H1 (cell line): Measurements from ENCODE around the gene CCDC157. TPM values are rescaled to one million over a fixed set of nuclear protein-coding genes. Genes with fewer than 3 reads are reported as not detected.

Experiments
- CTCF ChIA-PET: fragments of 300-600 bp; sonication (Branson Sonifier 250); formaldehyde crosslinking; loops from one replicate; lab custom pipeline; 2021; ENCODE audit not compliant: partially characterized antibody; lab: Charles Lee
- POLR2A ChIA-PET: fragments of 300-600 bp; sonication (Branson Sonifier 250); formaldehyde crosslinking; loops from one replicate; lab custom pipeline; 2021; ENCODE audit warnings: inconsistent platforms; ENCODE audit not compliant: partially characterized antibody; lab: Charles Lee
- DNase-seq, 2 experiments: peaks; one replicate each; pipeline versions ENCODE4 v3.0.0 to v3.0.0-alpha.2; 2010 to 2022; ENCODE audit warnings: low spot score in 2 of 2, low read depth in 1 of 2, mixed read lengths in 1 of 2
- FAIRE-seq: peaks from 2 replicates; lab custom pipeline; 2011; peaks lifted over from hg19 to GRCh38; lab: Jason Lieb, UNC
- H2AFZ ChIP-seq: 2 replicates; pipeline ENCODE4 v1.8.1; 2012; ENCODE audit warnings: low read length, inconsistent platforms
- H2AK5ac ChIP-seq: 2 replicates; pipeline ENCODE4 v1.6.1; 2013; ENCODE audit warnings: low read depth, low read length
- H2BK120ac ChIP-seq: replicated peaks from 2 replicates; pipeline ENCODE3; 2013; ENCODE audit warnings: low read depth, low read length, inconsistent platforms
- H2BK12ac ChIP-seq: 2 replicates; pipeline ENCODE4 v1.6.1; 2013; ENCODE audit warnings: low read depth, low read length
- H2BK15ac ChIP-seq: 2 replicates; pipeline ENCODE4 v1.6.1; 2013; ENCODE audit warnings: low read length
- H2BK20ac ChIP-seq: 2 replicates; pipeline ENCODE4 v1.6.1; 2013; ENCODE audit warnings: low read length
- H2BK5ac ChIP-seq: 2 replicates; pipeline ENCODE4 v1.6.1; 2013; ENCODE audit warnings: low read depth, low read length
- H3K14ac ChIP-seq: 2 replicates; pipeline ENCODE4 v1.6.1; 2013; ENCODE audit warnings: inconsistent platforms; ENCODE audit not compliant: insufficient read length
- H3K18ac ChIP-seq: 2 replicates; pipeline ENCODE4 v1.6.1; 2013; ENCODE audit warnings: low read length; ENCODE audit errors: extremely low read depth
- H3K23ac ChIP-seq: 2 replicates; pipeline ENCODE4 v1.6.1; 2013; ENCODE audit warnings: inconsistent platforms; ENCODE audit not compliant: insufficient read length
- H3K23me2 ChIP-seq: 2 replicates; pipeline ENCODE4 v1.6.1; 2013; ENCODE audit warnings: low read depth, low read length
- H3K27ac ChIP-seq: 2 replicates; pipeline ENCODE4 v1.6.1; 2011; ENCODE audit warnings: low read depth, low read length, inconsistent platforms
- H3K27me3 ChIP-seq, 4 experiments: replicated peaks in 1 of 4; 1 replicate in 1 of 4; 2 replicates in 3 of 4; pipeline versions ENCODE4 v1.6.1 to v1.8.1; 2011 to 2013; ENCODE audit warnings: low read length in 3 of 4, mild to moderate bottlenecking in 3 of 4, inconsistent platforms in 2 of 4, mixed read lengths in 2 of 4, moderate library complexity in 1 of 4; ENCODE audit not compliant: control insufficient read depth in 3 of 4, insufficient read depth in 3 of 4; ENCODE audit errors: extremely low read depth in 1 of 4
- H3K36me3 ChIP-seq, 4 experiments: 2 replicates each; pipeline versions ENCODE4 v1.6.1 to v1.8.1; 2011 to 2013; ENCODE audit warnings: mild to moderate bottlenecking in 4 of 4, low read length in 3 of 4, moderate library complexity in 2 of 4, control low read depth in 1 of 4, inconsistent platforms in 1 of 4; ENCODE audit not compliant: insufficient read depth in 4 of 4, control insufficient read depth in 2 of 4
- H3K4ac ChIP-seq: replicated peaks from 2 replicates; pipeline ENCODE3; 2013; ENCODE audit warnings: low read length, low read depth, mixed read lengths, inconsistent platforms; ENCODE audit not compliant: insufficient read length
- H3K4me1 ChIP-seq, 4 experiments: replicated peaks in 1 of 4; 1 replicate in 1 of 4; 2 replicates in 3 of 4; pipeline versions ENCODE4 v1.6.1 to v1.8.1; 2011 to 2013; ENCODE audit warnings: low read length in 3 of 4, inconsistent platforms in 2 of 4, mixed read lengths in 1 of 4; ENCODE audit not compliant: insufficient read depth in 4 of 4, control insufficient read depth in 3 of 4
- H3K4me2 ChIP-seq, 2 experiments: 2 replicates each; pipeline versions ENCODE4 v1.6.1 to v1.8.1; 2011 to 2013; ENCODE audit warnings: low read depth in 2 of 2, low read length in 2 of 2, control low read depth in 1 of 2, inconsistent platforms in 1 of 2, mild to moderate bottlenecking in 1 of 2; ENCODE audit not compliant: insufficient read depth in 1 of 2
- H3K4me3 ChIP-seq, 4 experiments: fragments of 200-600, 300-600 bp in 1 of 4; sonication (generic), shearing (Covaris generic), sonication (Bioruptor Twin) in 1 of 4; 2 replicates each; pipeline versions ENCODE4 v1.5.1 to v1.8.1; 2011 to 2016; ENCODE audit warnings: low read length in 4 of 4, low read depth in 3 of 4, control low read depth in 2 of 4, inconsistent platforms in 2 of 4, mild to moderate bottlenecking in 2 of 4, mixed read lengths in 1 of 4, moderate library complexity in 1 of 4; ENCODE audit not compliant: insufficient read depth in 2 of 4; ENCODE audit errors: extremely low read depth in 1 of 4
- H3K56ac ChIP-seq: replicated peaks from 2 replicates; pipeline ENCODE3; 2013; ENCODE audit warnings: low read depth, mild to moderate bottlenecking, mixed read lengths, low read length, inconsistent platforms; ENCODE audit not compliant: insufficient read length
- H3K79me1 ChIP-seq: 2 replicates; pipeline ENCODE4 v1.6.1; 2013; ENCODE audit warnings: low read depth, low read length, control low read depth
- H3K79me2 ChIP-seq, 2 experiments: 2 replicates each; pipeline versions ENCODE4 v1.6.1 to v1.8.1; 2012 to 2013; ENCODE audit warnings: low read length in 2 of 2, mild to moderate bottlenecking in 2 of 2, inconsistent platforms in 1 of 2; ENCODE audit not compliant: insufficient read depth in 2 of 2, control insufficient read depth in 1 of 2
- H3K9ac ChIP-seq, 4 experiments: replicated peaks in 1 of 4; 1 replicate in 1 of 4; 2 replicates in 3 of 4; pipeline versions ENCODE4 v1.6.1 to v1.8.1; 2011 to 2013; ENCODE audit warnings: low read depth in 3 of 4, low read length in 3 of 4, control low read depth in 2 of 4, mild to moderate bottlenecking in 2 of 4, moderate library complexity in 2 of 4, inconsistent platforms in 1 of 4; ENCODE audit errors: extremely low read depth in 1 of 4
- H3K9me3 ChIP-seq, 2 experiments: 2 replicates each; pipeline versions ENCODE4 v1.6.1 to v1.8.1; 2012 to 2013; ENCODE audit warnings: mild to moderate bottlenecking in 2 of 2, moderate library complexity in 2 of 2, control low read depth in 1 of 2, inconsistent platforms in 1 of 2, low read depth in 1 of 2, low read length in 1 of 2, mixed read lengths in 1 of 2; ENCODE audit not compliant: insufficient read depth in 2 of 2
- H4K20me1 ChIP-seq, 2 experiments: replicated peaks in 1 of 2; 2 replicates each; pipeline versions ENCODE3 to v1.8.1; 2011 to 2013; ENCODE audit warnings: inconsistent platforms in 2 of 2, low read length in 2 of 2, mild to moderate bottlenecking in 1 of 2; ENCODE audit not compliant: insufficient read depth in 2 of 2, control insufficient read depth in 1 of 2
- H4K5ac ChIP-seq: 2 replicates; pipeline ENCODE4 v1.6.1; 2013; ENCODE audit warnings: low read length, low read depth, mixed read lengths, inconsistent platforms; ENCODE audit not compliant: insufficient read length
- H4K8ac ChIP-seq: 2 replicates; pipeline ENCODE4 v1.8.0; 2013; ENCODE audit warnings: mild to moderate bottlenecking, moderate library complexity, low read length, inconsistent platforms; ENCODE audit not compliant: insufficient read depth; ENCODE audit errors: extremely low read depth
- H4K91ac ChIP-seq: replicated peaks from 2 replicates; pipeline ENCODE3; 2013; ENCODE audit warnings: low read length, mixed read lengths, inconsistent platforms; ENCODE audit not compliant: insufficient read length
- CREB1 ChIP-seq: IDR thresholded peaks from 2 replicates; pipeline ENCODE4 v1.6.1; 2012; ENCODE audit warnings: inconsistent platforms
- CTBP2 ChIP-seq: IDR thresholded peaks from 2 replicates; pipeline ENCODE4 v1.7.0; 2011; ENCODE audit warnings: borderline replicate concordance, mild to moderate bottlenecking, moderate library complexity, mixed read lengths, low read length; ENCODE audit not compliant: insufficient read depth, insufficient read length
- EP300 ChIP-seq, 2 experiments: IDR thresholded peaks; 1 replicate in 1 of 2; 2 replicates in 1 of 2; pipeline ENCODE4 v1.6.1; 2011 to 2012; ENCODE audit warnings: low read depth in 2 of 2, low read length in 2 of 2, mild to moderate bottlenecking in 2 of 2, borderline replicate concordance in 1 of 2, inconsistent platforms in 1 of 2, moderate library complexity in 1 of 2
- JUN ChIP-seq: IDR thresholded peaks from 2 replicates; pipeline ENCODE4 v1.6.1; 2011; ENCODE audit warnings: low read depth, mild to moderate bottlenecking, improper control_type of control experiment, low read length
- NANOG ChIP-seq: IDR thresholded peaks from 2 replicates; pipeline ENCODE4 v1.6.1; 2011; ENCODE audit warnings: low read length, low read depth, mild to moderate bottlenecking, inconsistent platforms; ENCODE audit not compliant: insufficient read depth, poor library complexity, severe bottlenecking
- TCF12 ChIP-seq: IDR thresholded peaks from 2 replicates; pipeline ENCODE4 v1.6.1; 2011; ENCODE audit warnings: low read depth, mild to moderate bottlenecking, low read length
- WGBS, 2 experiments: shearing (Covaris generic) in 1 of 2; methylation state at CpG; one replicate each; pipeline versions ENCODE4 v1.1.6 to v1.1.7; 2013 to 2015; ENCODE audit warnings: low lambda C conversion rate in 2 of 2, mixed read lengths in 2 of 2, inconsistent platforms in 1 of 2, low coverage in 1 of 2, missing lambda C conversion rate in 1 of 2; ENCODE audit not compliant: insufficient replicate concordance in 2 of 2, insufficient coverage in 1 of 2, insufficient read length in 1 of 2; ENCODE audit errors: extremely low coverage in 1 of 2, missing lambda C conversion rate in 1 of 2; 5-methylcytosine and 5-hydroxymethylcytosine counted together
- polyA plus RNA-seq, 7 experiments: library from polyadenylated mRNA; depleted of rRNA in 3 of 7; stranded (reverse) in 5 of 7; unstranded in 2 of 7; fragments of >200 nt in 5 of 7; fragments of 200-250 nt in 2 of 7; gene quantifications; 1 replicate in 5 of 7; 2 replicates in 1 of 7; 4 replicates in 1 of 7; pipeline versions ENCODE4 v1.2.1 to v1.2.3, GENCODE V29; 2011 to 2013; ENCODE audit warnings: missing spikeins in 2 of 7, mixed read lengths in 2 of 7
- total RNA-seq: library from RNA; stranded (reverse); fragmentation: NEBNext Ultra II Directional; extraction: Animal tissue kit (Norgen Biotek cat#: 25700); gene quantifications from 2 replicates; pipeline ENCODE4 v1.2.1, GENCODE V29; 2021
- TF ChIP-seq, protein P1 (sequence below): IDR thresholded peaks from 2 replicates; pipeline ENCODE4 v1.6.1; 2012; ENCODE audit warnings: low read length, inconsistent platforms

The CCDC157 gene
- total and polyA plus RNA-seq, 2 of the 8 experiments (the other 6 are each of a cell fraction or from before 2014, with no cell fraction given), result 4.1 to 8.4 TPM

DNA sequence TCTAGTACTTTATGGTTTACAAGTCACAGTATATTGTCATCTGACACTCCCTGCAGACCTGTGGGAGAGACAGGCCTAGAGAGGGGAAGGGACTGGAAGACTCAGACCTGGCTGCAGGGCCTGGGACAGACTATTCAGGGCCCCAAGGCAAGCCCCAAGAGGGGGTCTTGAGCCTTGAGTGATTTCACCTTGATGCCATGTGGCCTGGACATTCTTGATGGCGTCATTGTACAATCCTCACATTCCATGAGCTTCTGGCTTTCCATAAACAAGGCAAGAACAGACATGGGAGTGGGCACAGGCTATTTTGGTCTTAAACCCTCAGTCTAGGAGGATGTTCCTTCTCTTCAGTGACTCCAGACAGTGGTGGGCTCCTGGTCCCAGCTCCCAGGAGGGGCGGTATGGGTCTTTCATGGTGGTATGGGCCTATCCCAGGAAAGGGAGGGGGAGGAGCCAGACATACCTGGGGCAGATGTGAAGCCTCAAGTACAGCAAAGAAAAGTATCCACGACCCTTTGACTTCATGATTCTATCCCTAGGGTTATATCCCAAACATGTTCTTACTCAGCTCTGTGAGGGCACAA is 28.2 kb upstream of the CCDC157 start:
- no peak overlapping the region for H3K4me3 ChIP-seq
- peaks cover 0 to 14% (median 7%) of the 10 kb centered on the region in 4 experiments; a peak in 6 of 7 replicates for H3K4me1 ChIP-seq
- WGBS, 2 experiments, result 87% methylated on average over 3 of the region's 3 CpGs; no CpG with 5 or more reads in 1 of the 2 experiments
- DNase-seq (no peak), FAIRE-seq (no peak)
- H3K27ac ChIP-seq, result no peak overlapping the region
- H3K36me3 ChIP-seq, result peaks cover 0 to 21% (median 11%) of the 10 kb centered on the region in 4 experiments; a peak in 6 of 8 replicates
- no peak overlapping the region for H2BK12ac ChIP-seq
- no peak overlapping the region for H3K4ac ChIP-seq
- H2AK5ac ChIP-seq, result no peak overlapping the region
- no peak overlapping the region for H2BK120ac ChIP-seq
- no peak overlapping the region for H3K23ac ChIP-seq
- H3K4me2 ChIP-seq, result no peak overlapping the region
- no peak overlapping the region for H3K18ac ChIP-seq
- H3K23me2 ChIP-seq, result peaks cover 4% of the 10 kb centered on the region
- H2BK20ac ChIP-seq, result no peak overlapping the region
- H3K9ac ChIP-seq, result no peak overlapping the region
- no peak overlapping the region for H3K14ac ChIP-seq
- peaks cover 0 to 9% of the 10 kb centered on the region in 2 experiments for H4K20me1 ChIP-seq
- no peak overlapping the region for H3K56ac ChIP-seq
- H2AFZ ChIP-seq, result no peak overlapping the region
- no peak overlapping the region for H4K8ac ChIP-seq
- TF ChIP-seq CTBP2 (no peak), NANOG (no peak), CREB1 (no peak), JUN (no peak), EP300 (IDR thresholded peaks at IDR 0.05; ENCODE audit: borderline replicate concordance in 1 of 2, low read depth in 2 of 2, low read length in 2 of 2) (no peak), TCF12 (no peak)
- TF ChIP-seq, protein P1, sequence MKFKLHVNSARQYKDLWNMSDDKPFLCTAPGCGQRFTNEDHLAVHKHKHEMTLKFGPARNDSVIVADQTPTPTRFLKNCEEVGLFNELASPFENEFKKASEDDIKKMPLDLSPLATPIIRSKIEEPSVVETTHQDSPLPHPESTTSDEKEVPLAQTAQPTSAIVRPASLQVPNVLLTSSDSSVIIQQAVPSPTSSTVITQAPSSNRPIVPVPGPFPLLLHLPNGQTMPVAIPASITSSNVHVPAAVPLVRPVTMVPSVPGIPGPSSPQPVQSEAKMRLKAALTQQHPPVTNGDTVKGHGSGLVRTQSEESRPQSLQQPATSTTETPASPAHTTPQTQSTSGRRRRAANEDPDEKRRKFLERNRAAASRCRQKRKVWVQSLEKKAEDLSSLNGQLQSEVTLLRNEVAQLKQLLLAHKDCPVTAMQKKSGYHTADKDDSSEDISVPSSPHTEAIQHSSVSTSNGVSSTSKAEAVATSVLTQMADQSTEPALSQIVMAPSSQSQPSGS, result no peak
- no peaks in the 10 kb centered on the region for H3K9me3 ChIP-seq
- CTCF ChIA-PET, result interaction anchor here (0.7 to 20.1 kb wide), 18 partner anchors 11 to 964 kb away, joined by 3 to 203 read pairs (median 5); partner anchors contain the start of genes CASTOR1 and PIK3IP1
- no peak overlapping the region for H2BK15ac ChIP-seq
- H3K79me1 ChIP-seq, result no peaks in the 10 kb centered on the region; the same call in none of the 2 replicates
- POLR2A ChIA-PET, result interaction anchor here (0.6 to 3.2 kb wide), 10 partner anchors 10 to 772 kb away, joined by 3 to 28 read pairs (median 6); partner anchors contain the start of genes CASTOR1, CCDC157 and SF3A1
- no peaks in the 10 kb centered on the region for H3K27me3 ChIP-seq
- H2BK5ac ChIP-seq, result no peak overlapping the region
- no peaks in the 10 kb centered on the region for H3K79me2 ChIP-seq
- H4K5ac ChIP-seq, result no peak overlapping the region
- H4K91ac ChIP-seq, result no peak overlapping the region
